NCI-H345 (cell line): ENCODE data around the gene TOR1AIP1.
"Not testable (repeated sequence)": the region's sequence is repeated elsewhere in the genome, so short reads cannot be mapped to it uniquely, and the experiment has no call there.

Source experiments
- DNase-seq: peaks from one replicate; lab custom pipeline; 2025; lab: John Stamatoyannopoulos, UW

TOR1AIP1 gene

DNA sequence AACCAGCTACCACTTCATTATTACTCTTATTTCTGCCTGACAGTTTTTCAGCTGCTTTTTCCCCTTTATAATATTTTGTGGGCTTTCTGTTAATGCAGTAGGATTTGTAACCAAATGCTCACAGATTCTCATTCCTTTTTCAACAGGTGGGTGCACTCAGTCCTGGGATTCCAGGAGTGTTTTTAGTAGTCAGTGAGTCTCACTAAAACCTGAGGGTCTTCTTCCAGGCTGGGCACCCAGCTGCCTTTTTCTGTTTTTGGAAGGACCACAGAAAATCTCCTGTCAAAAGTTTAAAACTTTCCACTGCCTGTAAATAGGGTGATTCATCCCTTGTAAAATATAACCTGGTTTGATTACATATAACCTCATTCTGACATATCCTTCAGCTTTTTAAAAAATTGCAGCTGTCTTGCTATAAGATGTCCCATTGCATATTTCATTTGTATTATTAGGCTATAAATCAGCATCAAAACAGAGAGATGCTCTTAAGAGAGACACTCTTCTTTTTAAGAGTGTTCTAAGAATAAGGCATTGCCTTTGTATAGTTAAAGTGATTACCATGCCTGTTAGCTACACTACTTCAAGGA is 55.7 kb downstream of the TOR1AIP1 start:
- no peak for DNase-seq

DNA sequence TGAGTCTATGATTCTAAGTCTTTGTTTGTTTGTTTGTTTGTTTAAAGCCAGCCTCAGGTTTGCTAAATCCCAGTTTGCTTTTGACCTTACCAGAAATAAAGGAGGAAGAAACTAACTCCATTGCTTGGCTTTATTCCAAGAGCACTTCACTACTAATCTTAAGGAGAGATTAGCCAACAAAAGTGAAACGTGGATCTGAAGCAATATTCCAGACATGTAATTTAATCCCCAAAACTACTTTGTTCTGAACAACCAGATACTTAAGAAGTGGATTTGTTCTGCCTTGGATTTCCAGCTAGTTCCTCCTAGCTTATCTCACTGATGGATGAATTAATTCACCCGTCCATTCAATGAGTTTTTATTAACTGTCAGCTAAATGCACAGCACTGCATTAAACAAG is 56.7 kb downstream of the TOR1AIP1 start:
- DNase-seq, result no peak

DNA sequence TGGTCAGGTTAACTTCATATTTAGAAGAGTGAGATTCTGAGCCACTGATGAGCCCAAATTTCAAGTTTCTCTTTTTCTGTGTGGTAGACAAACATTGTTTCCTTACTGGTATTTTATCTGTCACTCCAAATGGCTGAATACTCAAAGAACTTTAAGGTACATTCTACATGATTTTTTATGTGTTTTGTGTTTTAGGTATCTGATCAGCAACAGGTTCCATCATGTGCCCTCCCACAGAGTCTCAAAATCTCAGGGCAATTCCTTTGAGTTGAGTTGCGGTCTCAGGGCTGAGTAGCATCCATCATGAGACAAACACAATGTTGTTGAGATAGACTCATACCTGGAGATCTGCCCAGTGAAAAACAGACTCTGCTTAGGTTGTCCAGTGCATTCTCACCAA is 57.9 kb downstream of the TOR1AIP1 start:
- DNase-seq, result no peak

DNA sequence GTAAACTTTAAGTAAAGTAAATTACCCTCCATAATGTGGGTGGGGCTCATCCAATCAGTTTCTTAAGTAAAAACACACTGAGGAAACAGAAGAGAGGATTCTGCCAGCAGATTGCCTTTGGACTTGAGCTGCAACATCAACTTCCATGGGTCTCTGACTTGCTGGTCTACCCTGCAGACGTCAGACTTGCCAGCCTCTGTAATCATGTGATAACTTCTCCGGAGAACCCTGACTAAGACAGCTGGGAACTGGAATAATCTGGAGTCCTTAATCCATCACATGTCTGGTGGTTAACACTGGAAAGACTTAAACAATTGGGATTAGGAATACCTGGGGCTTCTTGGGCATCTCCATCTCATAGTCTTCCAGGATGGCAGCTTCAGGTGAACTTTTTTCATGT is 59.4 kb downstream of the TOR1AIP1 start:
- DNase-seq, result no peak

DNA sequence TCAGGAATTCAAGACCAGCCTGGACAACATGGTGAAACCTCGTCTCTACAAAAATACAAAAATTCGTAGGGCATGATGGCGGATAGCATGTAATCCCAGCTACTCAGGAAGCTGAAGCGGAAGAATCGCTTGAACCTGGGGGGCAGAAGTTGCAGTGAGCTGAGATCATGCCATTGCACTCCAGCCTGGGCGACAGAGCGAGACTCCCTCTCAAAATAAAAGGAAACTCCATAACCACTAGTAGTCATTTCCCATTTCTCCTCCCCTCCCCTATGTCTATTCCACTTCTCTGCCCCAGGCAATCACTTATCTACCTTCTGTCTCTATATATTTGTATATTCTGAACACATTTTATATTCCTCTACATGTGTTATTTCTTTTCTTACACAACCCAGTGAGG is 68.6 kb downstream of the TOR1AIP1 start:
- no peak for DNase-seq

DNA sequence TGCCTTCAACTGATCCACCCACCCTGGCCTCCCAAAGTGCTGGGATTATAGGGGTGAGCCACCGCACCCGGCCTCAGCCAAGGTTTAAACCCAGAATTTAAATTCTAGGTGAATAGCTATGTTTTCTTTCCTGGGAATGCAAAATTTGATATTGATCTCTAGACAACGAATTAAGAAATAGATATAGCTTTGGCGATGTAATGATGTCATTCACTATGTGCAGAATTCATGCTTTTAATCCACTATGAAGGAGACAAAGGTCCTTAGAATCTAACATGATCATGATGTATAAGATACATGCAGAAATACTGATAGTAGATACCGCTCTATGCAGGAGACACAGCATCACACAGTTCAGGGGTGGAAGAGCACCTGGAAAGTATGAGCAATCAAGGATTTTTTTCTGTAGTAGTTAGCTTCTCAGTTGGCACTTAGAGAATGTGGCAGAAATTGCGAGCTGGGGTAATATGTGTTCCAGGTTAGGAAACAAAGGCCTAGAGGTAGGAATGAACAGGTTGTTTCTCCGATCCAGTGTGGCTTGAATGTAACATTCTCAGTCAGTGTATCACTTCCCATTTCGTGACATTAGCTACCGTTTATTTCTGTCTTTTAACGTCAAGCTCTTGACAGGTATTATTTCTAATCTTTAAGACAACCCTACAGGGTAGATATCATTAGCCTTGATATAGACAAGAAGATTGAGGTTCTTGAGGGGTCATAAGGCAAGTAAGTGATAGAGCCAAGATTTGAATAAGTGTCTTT is 69.5 kb downstream of the TOR1AIP1 start:
- DNase-seq, result no peak

DNA sequence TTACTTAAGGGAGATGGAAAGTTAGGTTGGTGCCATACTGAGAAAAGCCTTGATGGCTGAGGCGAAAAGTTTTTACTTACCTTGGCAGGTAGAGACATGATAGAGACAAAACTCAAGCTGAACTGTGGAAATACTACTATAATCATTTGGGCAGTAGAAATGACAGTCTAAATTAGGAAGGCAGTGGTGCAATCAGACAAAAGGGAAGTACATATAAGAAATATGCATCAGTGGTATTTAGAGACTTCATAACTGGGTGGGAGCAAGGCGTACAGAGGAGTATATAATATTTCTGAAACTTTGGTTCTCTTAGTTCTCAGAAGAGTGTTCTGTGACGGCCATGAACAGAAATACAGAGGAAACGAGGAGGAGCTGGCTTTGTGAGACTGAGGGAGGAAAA is 70.1 kb downstream of the TOR1AIP1 start:
- no peak for DNase-seq

DNA sequence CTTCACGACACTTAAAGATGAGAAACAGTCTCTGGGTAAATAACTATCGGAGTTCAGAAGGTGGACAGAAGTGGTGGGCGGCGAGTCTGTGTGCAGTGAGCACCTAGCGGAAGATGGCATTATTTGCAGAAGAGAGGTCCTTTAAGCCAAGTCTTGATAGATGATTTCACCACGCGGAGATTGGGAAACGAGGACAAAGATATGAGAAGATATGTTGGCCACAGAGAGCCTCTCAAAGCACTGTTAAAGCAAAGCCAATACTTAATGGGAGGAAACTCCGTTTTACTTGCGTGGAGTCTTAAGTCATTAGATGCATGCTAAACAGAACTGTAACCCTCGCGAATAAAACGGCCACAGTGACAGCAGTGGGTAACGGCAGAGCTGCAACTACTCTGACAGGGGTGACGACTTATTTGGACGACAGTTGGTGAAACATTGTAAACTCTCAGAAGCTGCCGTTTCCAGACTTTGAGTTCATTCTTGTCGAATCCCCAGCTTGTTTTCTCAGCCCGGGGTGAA is 71.9 kb downstream of the TOR1AIP1 start:
- peak; percentile 42 for DNase-seq

DNA sequence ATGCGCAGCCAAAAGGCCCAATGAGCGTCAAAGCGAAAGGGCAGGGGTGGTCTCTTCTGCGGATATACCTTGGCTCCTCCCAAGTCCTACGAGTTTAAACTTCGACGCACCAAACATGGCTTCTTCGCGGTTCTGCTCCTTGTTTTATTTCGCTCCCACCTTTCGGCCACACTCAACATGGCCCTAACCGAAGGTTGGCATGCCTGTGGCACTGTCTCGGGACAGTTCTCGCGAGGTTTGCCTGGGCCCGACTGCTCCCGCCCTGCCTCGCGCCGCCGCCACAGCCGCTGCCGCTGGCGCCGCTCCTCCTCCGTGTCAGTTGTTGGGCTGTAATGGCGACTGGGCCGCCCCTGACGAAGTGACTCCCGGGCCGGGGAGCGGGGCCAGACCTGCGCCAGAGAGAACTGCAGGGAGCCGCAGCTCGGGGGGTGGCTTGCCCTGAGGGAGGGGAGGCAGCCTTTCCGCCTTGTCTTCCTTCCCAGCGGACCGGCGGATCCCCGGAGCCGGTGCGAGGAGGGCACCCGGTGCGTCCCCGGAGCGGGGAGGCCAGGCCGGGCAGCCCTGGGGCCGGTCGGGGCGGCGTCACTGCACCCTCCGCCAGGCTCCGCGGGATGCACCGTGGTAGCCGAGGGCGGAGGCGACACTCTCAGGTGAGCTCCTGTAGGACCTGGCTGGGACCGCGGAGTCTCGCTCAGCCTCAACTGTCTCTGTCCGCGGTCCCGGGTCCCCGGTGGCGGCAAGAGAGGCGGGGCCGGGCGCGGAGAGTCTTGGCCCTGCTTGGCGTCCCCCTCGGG is 72.6 kb downstream of the TOR1AIP1 start, which contains the start of gene CEP350:
TSS of gene CEP350 (plus strand) at position 318 of the 794 bp plus-strand sequence. CDS start 31,372 bp downstream, outside the sequence.
- peak; percentile 98 for DNase-seq

DNA sequence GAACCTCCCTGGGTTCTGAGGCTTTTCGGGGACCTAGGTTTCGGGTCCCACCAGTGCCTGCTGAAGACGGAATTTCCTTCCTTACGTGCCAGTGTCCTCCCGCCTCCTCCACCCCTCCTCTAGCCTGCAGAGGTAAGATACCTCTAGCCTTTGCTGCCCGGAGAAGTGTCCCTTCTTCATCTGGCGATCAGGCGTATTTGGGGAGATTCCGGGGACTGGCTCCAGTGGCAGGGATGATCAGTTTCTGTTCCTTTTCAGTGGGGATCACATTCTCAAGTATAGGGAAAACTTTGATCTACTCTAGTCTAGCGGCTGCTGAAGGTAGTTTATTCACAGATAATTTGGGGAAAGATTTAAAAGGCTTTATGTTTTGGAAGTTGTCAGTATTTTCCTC is 73.2 kb downstream of the TOR1AIP1 start:
- no peak for DNase-seq

DNA sequence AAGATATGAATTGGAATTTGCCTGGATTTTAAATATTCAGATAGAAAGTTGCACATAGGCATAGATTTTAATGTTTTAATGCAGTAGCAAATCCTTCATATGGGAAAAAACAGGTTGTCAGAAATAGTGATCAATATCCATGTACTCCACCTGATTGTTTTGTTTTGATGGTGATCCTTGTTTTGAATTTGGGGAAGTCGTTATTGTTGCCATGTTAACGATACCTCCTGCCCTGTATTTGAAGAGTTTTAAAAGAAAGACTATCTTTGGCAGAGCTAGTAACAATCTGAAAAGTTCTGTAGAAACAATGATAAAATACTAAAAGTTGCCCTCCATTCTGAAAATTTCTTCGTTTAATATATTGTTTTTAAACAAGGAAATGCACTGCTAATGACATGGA is 73.6 kb downstream of the TOR1AIP1 start:
- no peak for DNase-seq

DNA sequence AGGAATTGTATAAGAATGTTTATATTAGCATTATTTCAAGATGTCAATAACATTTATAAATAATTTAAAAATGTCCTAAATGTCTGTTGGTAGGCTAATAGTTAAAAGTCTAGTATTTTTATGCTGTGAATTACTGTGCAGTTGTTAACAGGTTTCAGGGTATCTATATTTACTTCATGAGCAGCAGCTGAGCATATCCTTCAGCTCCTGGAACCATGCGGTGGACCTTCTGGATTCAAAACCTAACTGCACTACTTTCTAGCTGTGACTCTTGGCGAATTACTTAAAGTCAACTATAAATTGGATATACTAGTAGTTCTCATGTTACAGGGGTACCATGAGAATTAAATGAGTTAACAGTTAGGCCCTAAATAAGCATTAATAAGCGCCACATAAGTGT is 76.3 kb downstream of the TOR1AIP1 start:
- no peak for DNase-seq

DNA sequence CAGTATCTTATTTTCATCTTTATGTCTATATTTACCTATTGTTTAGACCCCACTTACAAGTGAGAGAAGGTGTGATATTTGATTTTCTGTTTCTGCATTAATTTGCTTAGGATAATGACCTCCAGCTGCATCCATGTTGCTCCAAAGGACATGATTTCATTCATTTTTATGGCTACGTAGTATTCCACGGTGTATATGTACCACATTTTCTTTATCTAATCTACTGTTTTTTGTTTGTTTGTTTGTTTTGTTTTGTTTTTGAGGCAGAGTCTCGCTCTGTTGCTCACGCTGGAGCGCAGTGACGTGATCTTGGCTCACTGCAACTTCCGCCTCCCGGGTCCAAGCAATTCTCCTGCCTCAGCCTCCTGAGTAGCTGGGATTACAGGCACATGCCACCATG is 80.1 kb downstream of the TOR1AIP1 start:
- DNase-seq, result not testable (repeated sequence)

DNA sequence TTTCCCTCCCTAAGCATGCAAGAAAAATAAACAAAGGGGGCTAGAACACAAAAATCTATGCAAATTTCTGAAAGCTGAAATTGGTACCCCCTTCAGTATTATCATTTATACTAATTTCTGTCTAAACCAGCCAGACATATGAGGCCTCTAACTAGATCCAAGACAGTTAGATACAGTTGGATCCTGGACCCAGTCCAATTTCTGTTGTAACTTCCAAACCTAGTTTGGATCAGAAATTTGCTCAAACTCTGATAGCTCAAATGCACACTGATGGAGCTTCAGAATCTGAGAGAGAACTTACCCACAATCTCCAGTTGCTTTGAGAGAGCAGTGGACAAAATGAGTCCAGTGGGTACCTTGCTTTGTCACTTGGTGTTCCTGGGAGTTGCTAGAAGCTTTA is 84.5 kb downstream of the TOR1AIP1 start:
- no peak for DNase-seq

DNA sequence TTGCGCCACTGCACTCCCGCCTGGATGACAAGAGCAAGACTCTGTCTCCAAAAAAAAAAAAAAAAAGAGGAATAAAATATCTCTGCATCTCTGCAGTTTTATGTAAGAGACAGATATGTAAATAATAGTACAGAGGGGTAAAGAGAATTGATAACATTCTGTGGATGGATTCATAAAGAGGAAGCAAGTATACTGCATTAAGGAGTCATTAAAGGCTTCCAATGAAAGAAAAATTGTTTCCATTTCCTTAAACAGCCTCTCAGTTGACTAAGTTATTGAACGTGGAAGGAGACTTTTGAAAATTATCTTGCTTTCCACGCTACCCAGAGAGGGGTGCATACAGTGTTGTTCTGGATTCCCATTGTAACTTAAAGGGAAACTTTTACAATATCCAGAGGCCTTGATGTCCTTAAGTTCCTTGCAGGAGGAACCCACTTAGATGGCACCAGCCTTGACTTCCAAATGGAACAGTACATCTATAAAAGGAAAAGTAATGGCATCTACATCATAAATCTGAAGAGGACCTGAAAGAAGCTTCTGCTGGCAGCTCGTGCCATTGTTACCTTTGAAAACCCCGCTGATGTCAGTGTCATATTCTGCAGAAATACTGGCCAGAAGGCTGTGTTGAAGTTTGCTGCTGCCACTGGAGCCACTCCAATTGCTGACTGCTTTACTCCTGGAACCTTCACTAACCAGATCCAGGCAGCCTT is 86.4 kb downstream of the TOR1AIP1 start:
- no peak for DNase-seq

DNA sequence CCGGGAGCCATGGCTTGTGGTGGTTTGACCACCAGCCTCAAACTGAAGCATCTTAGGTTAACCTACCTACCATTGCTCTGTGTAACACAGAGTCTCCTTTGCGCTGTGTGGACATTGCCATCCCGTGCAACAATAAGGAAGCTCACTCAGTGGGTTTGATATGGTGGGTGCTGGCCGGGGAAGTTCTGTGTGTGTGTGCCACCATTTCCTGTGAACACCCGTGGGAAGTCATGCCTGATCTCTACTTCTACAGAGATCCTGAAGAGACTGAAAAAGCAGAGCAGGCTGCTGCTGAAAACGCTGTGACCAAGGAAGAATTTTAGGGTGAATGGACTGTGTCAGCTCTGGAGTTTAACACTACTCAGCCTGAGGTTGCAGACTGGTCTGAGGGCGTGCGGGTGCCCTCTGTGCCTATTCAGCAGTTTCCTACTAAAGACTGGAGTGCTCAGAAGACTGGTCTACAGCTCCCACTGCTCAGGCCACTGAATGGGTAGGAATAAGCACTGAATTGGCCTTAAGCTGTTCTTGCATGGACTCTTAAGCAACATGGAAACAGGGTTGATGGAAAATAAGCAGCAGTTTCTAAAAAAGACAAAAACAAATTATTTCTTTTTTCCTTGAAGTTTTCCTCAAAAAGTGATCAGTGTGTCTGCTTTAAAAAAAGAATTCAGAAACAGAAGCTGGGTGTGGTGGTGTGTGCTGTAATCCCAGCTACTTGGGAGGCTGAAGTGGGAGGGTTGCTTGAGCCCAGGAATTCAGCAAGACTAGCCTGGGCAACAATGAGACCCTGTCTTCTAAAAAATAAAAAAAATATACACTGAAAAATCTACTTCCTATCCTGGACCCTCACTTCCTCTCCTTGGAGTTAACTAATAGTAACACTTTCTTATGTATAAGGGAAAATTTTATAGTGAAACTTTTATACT is 87.2 kb downstream of the TOR1AIP1 start:
- no peak for DNase-seq
